Left renal pelvis (tissue), 4 donors: ENCODE data around the gene NT5DC3. TPM values are rescaled to one million over a fixed set of nuclear protein-coding genes. Genes with fewer than 3 reads are reported as not detected.
"Not testable (repeated sequence)": the region's sequence is repeated elsewhere in the genome, so short reads cannot be mapped to it uniquely, and the experiment has no call there.

Experiments
- DNase-seq, 4 donors: peaks; one replicate each; pipeline ENCODE4 v3.0.0-alpha.2; 2013; ENCODE audit warnings: low read depth in 4 of 4, low spot score in 3 of 4
- polyA plus RNA-seq, 4 donors: library from polyadenylated mRNA; unstranded; fragments of 120-200 nt; gene quantifications; one replicate each; pipeline ENCODE4 v1.2.1, GENCODE V29; 2013; ENCODE audit not compliant: insufficient read length in 4 of 4

NT5DC3 gene
- polyA plus RNA-seq, 4 donors = 1.9 to 6.0 (median 4.3) TPM

DNA sequence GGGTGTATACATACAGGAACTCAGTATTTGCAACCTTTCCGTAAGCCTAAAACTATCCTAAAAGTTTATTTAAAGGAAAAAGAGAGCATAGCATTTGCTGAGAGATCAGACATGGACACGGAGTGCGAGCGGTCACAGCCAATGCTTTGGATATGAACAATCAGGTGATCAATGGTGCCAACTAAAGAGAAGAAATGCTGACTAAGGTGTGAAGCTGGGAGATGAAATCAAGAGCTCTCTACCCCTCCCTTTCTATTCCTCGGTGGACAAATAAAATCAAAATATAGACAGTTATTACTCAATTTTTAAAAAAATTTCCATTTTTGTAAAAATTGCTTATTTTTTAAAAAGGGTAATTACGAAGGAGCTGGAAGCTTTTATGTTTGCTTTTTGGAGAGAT is 29.2 kb downstream of the NT5DC3 start:
- no peak for DNase-seq

GRCh38 chr12:103810111-103810510 is 30.9 kb downstream of the NT5DC3 start:
- no peak for DNase-seq

DNA sequence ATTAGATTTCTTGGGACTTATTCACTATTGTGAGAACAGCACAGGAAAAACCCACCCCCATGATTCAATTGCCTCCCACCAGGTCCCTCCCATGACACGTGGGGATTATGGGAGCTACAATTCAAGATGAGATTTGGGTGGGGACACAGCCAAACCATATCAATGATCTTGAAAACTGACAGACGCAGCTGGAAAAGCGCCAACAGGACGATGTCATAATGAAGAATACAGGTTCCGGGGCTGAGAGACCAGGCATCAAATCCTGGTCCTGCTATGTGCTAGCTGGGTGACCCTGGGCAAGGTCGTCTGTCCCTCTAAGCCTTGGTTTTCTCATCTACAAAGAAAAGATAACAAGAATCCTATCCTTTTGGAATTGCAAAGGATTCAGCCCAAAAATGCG is 31.4 kb downstream of the NT5DC3 start:
- not testable (repeated sequence) for DNase-seq

DNA sequence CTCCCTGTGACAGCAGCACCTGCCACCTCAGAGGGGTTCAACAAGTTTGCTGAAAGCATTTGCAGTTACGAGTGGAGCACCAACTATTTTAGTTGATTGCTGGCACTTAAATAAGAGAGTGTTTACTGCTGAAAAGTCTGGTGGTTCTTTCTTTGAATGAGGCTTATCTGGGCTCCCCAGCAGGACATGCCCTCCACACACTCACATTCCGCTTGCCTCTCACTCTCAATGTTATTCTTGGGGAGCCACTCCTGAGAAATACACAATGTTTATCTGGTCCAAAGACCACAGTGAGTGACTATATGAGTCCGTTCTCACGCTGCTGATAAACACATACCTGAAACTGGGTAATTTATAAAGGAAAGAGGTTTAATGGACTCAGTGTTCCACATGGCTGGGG is 31.9 kb downstream of the NT5DC3 start:
- no peak for DNase-seq

- no peak for DNase-seq
Observed at GRCh38 chr12:103808239-103808880, 32.7 kb downstream of the NT5DC3 start.

DNA sequence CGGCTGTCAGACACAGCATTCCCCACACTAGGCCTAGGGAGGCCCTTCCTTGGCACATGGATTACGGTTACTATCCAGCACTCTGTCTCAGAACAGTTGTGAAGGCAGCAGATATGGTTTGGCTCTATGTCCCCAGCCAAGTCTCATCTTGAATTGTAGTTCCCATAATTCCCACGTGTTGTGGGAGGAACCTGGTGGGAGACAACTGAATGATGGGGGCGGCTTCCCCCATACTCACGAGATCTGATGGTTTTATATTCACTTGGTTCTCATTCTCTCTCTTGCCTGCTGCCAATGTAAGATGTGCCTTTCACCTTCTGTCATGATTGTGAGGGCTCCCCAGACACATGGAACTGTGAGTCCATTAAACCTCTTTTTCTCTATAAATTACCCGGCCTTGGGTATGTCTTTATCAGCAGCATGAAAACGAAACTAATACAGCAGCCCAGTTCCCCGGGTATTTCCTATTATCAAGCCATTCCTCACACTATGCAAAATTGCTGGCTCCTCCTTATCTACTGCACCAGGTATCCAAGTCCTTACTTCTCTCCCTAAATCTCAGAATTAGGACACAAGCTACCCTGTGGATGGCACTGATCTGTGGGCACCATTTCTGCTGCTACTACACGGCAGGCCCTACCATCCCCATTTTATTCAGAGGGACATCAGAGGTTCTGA is 33.3 kb downstream of the NT5DC3 start:
- DNase-seq = no peak

DNA sequence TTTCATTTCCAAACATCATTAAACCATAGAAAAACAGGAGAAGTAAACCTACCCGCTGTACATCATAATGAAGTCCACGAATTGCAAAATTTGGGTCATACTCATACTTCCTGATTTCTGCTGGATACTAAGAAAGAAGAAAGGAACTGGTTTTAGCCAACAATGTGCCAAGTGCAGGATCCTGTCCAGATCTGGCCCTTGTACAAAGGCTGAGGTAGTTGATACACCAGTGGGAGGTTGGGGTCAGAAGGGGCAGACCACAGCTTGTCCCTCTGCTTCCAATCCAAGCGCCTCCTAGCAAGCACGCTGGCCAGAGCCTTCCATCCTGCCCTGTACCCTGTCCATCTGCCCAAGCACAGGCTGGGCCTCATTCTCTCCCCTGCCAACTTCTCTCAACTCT is 34.2 kb downstream of the NT5DC3 start:
- no peak for DNase-seq

DNA sequence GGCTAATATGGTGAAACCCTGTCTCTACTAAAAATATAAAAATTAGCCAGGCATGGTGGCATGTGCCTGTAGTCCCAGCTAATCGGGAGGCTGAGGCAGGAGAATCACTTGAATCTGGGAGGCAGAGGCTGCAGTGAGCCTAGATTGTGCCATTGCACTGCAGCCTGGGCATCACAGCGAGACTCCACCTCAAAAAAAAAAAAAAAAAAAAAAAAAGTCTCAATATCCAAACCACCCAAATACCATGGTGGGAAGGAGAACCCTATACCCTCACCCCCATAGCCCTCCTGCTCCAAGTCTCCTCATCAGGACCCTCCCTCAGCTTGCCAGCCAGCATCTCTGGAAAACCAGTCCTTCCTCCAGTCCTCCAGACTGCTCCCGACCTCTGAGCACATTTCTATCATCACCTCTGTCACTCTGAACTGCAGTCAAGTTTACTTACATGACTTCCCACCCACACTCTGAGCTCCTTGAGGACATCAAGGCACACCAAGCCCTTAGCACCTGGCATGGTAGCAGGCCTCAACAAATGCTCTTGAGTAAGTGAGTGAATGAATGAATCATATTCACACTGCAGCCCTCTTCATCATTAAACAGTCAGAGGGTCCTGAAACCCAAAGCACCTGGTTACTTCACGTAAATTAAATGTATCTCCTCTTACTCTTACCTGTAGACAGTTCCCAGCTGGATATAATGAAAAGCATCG is 35.2 kb downstream of the NT5DC3 start:
- DNase-seq = no peak

DNA sequence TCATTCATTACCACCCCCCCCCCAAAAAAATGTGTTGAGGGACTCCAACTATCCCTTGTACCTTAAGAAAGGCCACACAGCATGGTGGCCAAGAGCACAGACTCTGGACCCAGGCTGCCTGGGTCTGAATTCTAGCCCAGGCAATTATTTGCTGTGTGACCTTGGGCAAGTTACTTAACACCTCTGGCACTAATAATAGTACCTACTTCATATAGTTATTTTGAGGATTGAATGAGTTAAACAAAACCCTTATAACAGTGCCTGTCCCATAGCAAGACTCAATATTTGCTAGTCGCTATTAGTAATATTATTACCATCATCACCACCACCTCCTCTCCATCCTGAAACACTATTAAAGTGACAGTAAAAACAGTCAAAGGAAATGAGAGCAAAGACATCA is 37.2 kb downstream of the NT5DC3 start:
- no peak for DNase-seq

DNA sequence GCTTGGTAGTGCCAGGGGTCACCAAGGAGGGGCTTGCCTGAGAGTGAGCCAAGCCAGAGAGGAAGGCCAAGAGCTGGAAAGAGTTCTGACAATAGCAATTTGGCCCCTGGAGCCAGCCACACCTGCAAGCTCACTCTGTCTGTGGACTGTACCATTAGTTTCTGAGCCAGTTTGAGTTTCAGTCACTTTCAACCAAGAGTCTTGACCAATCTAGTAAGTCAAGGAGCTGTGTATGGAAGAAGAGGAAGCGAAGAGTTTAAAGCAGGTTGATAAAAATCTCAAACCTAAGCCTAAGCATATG is 38.5 kb downstream of the NT5DC3 start:
- DNase-seq = no peak

- DNase-seq = no peak
Observed at GRCh38 chr12:103801709-103802585, 39.1 kb downstream of the NT5DC3 start.

DNA sequence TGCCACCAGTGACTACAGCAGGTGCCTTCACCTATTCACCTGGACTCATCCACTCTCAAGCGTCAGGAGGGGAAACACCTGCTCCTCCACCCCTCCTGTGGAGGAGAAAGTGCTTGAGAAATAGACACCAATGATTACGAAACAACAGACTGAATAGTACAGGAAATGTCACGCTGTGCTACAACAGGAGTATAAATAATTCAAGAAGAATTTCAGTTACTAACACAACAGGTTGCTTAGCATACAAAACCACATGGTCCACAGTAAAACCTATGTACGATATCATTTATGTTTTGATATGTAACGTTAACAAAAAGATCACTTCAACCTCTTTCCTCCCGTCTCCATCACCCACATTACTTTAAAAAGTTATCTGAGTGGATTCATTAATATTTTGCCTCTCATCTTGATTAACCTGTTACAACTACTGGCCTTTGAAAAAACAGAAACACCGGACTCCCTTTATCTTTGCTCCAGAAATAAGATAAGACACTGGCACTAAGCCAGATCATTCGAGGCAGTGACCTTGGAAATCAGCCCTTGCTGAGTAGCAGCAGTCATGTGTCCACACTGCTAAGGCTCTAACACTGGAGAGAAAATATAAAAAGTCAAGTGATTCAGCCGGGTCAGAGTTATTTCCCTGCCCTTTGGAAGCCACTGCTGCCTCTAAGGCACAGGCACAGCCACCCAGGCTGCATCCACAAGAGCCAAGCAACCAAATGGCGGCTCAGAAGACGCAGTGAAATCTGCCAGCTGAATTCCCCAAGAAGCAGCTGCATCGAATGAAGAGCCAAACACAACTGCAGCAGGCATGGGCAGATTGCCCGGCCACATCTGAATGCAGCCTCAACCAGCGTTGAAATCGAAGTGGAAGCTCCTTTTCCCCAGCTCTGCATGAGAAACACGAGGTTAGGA is 40.9 kb downstream of the NT5DC3 start:
- no peak for DNase-seq

DNA sequence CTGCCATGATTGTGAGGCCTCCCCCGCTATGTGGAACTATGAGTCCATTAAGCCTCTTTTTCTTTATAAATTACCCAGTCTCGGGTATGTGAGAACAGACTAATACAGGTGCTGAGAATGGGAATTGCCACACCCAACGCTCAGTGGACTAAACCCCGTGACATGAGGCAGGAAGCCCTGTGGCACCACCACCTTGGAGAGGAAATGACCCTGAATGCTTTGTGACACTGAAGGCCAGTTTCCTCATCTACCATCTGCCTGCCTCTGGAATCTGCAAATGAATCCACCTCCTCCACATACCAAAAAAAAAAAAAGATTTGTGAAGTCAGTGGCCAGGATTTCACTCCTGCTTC is 41.6 kb downstream of the NT5DC3 start:
- DNase-seq = no peak

DNA sequence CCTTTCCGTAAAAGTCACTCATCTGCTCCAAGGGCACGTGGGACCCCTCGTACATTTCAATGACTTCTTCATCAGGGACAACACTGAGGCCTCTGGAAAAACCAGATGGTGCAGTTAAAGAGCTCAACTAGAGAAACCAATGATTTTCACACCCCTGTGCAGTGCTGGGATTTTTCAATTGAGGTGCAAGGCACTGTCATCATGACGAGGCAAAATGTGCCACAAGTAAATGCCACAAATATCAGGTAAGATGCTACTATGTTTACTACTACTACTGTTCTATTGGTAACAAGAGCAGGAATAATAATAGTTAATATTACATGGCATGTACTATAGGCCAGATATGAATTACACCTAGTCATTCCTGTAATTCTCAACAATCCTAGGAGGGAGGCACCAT is 42.4 kb downstream of the NT5DC3 start:
- DNase-seq = no peak

GRCh38 chr12:103794309-103795213 is 46.5 kb downstream of the NT5DC3 start:
- no peak for DNase-seq

GRCh38 chr12:103793512-103794045 is 47.5 kb downstream of the NT5DC3 start:
- DNase-seq = no peak

GRCh38 chr12:103793046-103793445 is 48.0 kb downstream of the NT5DC3 start:
- DNase-seq = no peak

GRCh38 chr12:103791350-103791920 is 49.6 kb downstream of the NT5DC3 start:
- no peak for DNase-seq

DNA sequence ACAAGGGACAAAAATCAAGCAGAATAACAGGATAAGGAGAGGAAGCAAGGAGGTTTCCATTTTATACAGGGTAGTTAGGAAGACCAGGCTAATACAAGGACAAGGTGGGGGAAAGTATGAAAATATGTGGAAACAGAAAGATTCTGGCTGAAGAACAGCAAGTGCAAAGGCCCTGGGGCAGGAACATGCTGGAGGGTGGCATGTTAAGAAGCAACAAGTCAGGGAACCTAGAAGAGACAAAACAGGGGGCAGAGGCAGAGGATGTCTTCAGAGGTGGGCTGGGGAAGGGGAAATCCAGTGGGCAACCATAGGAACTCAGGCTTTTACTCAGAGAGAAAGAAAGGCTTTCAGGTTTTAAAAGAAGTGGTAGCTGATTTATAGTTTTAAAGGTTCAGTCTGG is 54.8 kb downstream of the NT5DC3 start:
- no peak for DNase-seq
